HL-60 (cell line): ENCODE measurements around the gene MTHFD2L.

ENCODE experiments used
- DNase-seq, 2 experiments: peaks; one replicate each; pipeline ENCODE4 v3.0.0-alpha.2; 2010 to 2020; ENCODE audit warnings: low read depth in 1 of 2, low spot score in 1 of 2
- H3K27ac ChIP-seq: fragments of 250-450 bp; sonication (Bioruptor Pico); replicated peaks from 2 replicates; pipeline ENCODE4 v1.5.1; 2020; ENCODE audit warnings: mild to moderate bottlenecking, moderate library complexity
- H3K27me3 ChIP-seq: fragments of 250-450 bp; sonication (Bioruptor Pico); 2 replicates; pipeline ENCODE4 v1.5.1; 2021; ENCODE audit warnings: mild to moderate bottlenecking, moderate library complexity; ENCODE audit not compliant: insufficient read depth, poor library complexity, severe bottlenecking
- H3K4me3 ChIP-seq: replicated peaks from 2 replicates; pipeline ENCODE4 v1.5.1; 2011; ENCODE audit warnings: mild to moderate bottlenecking, control low read depth, low read length; ENCODE audit not compliant: insufficient read depth
- CTCF ChIP-seq: IDR thresholded peaks from one replicate; pipeline ENCODE4 v1.5.1; 2011; ENCODE audit warnings: low read length, control low read depth, inconsistent platforms; ENCODE audit not compliant: insufficient read depth
- GABPA ChIP-seq: IDR thresholded peaks from 2 replicates; pipeline ENCODE4 v1.6.1; 2012; ENCODE audit warnings: low read depth
- POLR2AphosphoS5 ChIP-seq: IDR thresholded peaks from 2 replicates; pipeline ENCODE4 v1.6.1; 2012; ENCODE audit warnings: low read depth
- REST ChIP-seq: IDR thresholded peaks from 2 replicates; pipeline ENCODE4 v1.6.1; 2012; ENCODE audit warnings: low read depth; ENCODE audit not compliant: insufficient replicate concordance
- SPI1 ChIP-seq: IDR thresholded peaks from 2 replicates; pipeline ENCODE4 v1.6.1; 2012; ENCODE audit warnings: low read depth, mild to moderate bottlenecking, borderline replicate concordance

The MTHFD2L gene

GRCh38 chr4:74174941-74175340 lies 17.0 kb downstream of the MTHFD2L start:
- Histone ChIP-seq H3K4me3 (no peak overlapping the region), H3K27me3 (no peaks in the 10 kb centered on the region), H3K27ac (no peak overlapping the region)
- TF ChIP-seq POLR2AphosphoS5 (no peak), GABPA (no peak), REST (no peak), CTCF (no peak), SPI1 (no peak)
- no peak for DNase-seq

- DNase-seq = no peak
- H3K4me3 ChIP-seq = no peak overlapping the region
- TF ChIP-seq POLR2AphosphoS5 = no peak
- TF ChIP-seq SPI1 = no peak
- TF ChIP-seq GABPA = no peak
- TF ChIP-seq CTCF = no peak
These were observed 17.5 kb downstream of the MTHFD2L start for GRCh38 chr4:74175379-74175778.

GRCh38 chr4:74178798-74179197 lies 20.9 kb downstream of the MTHFD2L start:
- Histone ChIP-seq H3K27ac (no peak overlapping the region), H3K27me3 (no peaks in the 10 kb centered on the region), H3K4me3 (no peak overlapping the region)
- TF ChIP-seq REST (no peak), CTCF (no peak), GABPA (no peak), SPI1 (no peak), POLR2AphosphoS5 (no peak)
- no peak for DNase-seq

More at GRCh38 chr4:74175379-74175778, 17.5 kb downstream of the MTHFD2L start:
- Histone ChIP-seq H3K27me3 (no peaks in the 10 kb centered on the region), H3K27ac (no peak overlapping the region)

- no peak for DNase-seq
- Histone ChIP-seq H3K27ac (no peak overlapping the region), H3K4me3 (no peak overlapping the region), H3K27me3 (no peaks in the 10 kb centered on the region)
- no peak for TF ChIP-seq CTCF
- no peak for TF ChIP-seq POLR2AphosphoS5
These were observed 23.3 kb downstream of the MTHFD2L start for GRCh38 chr4:74181219-74181618.
